Adipose tissue (tissue), 3 donors: Measurements from ENCODE around the gene ANKH. TPM values are rescaled to one million over a fixed set of nuclear protein-coding genes. Genes with fewer than 3 reads are reported as not detected.
A peak's percentile ranks its signal among the peaks of the same experiment; 100 is the strongest.
"Not testable (repeated sequence)": the region's sequence is repeated elsewhere in the genome, so short reads cannot be mapped to it uniquely, and the experiment has no call there.

ENCODE experiments used
- H3K27ac ChIP-seq: one replicate; pipeline ENCODE4 v1.5.1; 2013; ENCODE audit warnings: low read depth, low read length
- WGBS, 3 donors: extraction: QIAGEN DNeasy Blood & Tissue Kit; methylation state at CpG; one replicate each; pipeline ENCODE4 v1.1.7; 2013; 5-methylcytosine and 5-hydroxymethylcytosine counted together
- polyA plus RNA-seq, 3 donors: library from polyadenylated mRNA; stranded (reverse); fragments of 200-250 nt; gene quantifications; one replicate each; pipeline ENCODE4 v1.2.3, GENCODE V29; 2013
- donor health status: healthy with polysubstance abuse.
- donor health status: Bipolar disorder and iron deficiency.
- donor health status: healthy.

The ANKH gene
- polyA plus RNA-seq, 3 donors, result 16.9 to 21.6 (median 17.5) TPM

DNA sequence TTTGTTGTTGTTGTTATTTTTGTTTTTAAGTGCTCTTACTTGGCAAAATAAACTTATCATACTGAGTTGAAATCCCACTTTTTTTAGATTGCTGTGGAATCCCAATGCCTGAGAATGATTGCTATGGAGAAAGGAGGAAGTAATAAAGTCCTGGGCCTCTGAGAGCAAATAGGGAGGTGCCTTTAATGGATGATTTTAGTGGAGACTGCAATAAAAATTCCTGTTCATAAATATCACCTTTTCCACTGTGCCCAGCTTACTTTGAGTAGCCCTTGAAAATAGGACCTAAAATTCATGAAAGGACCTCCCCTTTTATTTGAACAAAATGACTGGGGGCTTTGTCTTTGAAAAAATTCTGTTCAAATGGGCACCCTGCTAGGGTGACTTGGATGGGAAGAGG, 21.8 kb upstream of the ANKH start:
- H3K27ac ChIP-seq, result no peak overlapping the region

DNA sequence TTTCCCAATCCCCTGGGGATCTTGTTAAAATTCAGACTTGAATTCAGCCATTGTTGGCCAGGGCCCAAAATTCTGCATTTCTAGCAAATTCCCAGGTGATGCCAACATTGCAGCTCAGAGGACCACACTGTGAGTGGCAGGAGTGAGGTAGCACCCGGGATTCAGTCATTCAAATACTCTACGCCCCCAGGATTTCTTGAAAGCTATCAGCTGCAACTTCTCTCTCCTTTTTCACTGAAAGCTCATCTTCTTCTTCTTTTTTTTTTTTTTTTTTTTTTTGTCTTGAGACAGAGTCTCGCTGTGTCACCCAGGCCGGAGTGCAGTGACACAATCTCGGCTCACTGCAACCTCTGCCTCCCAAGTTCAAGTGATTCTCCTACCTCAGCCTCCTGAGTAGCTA, 19.3 kb upstream of the ANKH start:
- 84 to 94% (median 90%) methylated on average over 5 of the region's 5 CpGs for WGBS, 3 donors
- no peak overlapping the region for H3K27ac ChIP-seq

DNA sequence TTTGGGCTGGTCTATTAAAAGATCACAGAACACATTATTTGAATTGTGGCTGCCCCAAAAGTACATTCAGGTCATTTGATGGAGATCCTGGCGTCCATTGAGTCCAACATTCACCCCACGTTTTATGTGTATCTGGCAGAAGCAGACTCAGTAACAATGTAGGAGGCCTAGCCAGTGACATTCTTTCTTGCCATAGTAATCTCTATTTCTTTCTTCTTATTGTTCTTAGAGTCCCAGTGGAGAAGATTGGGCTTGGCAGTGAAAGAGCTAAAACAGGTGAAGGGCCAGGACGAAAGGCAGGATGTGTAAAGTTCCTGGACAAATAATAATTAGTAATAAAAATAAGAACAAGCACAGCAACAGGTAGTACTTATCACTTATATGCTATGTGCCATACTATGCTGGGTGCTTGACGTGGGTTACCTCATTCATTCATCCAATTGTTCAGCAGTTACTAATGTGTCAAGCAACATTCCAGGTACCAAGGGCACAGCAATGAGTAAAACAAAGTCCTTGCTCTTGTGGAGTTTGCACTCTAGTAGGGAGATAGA, 12.6 kb upstream of the ANKH start:
- no peak overlapping the region for H3K27ac ChIP-seq
- WGBS, 3 donors, result 73 to 87% (median 80%) methylated on average over 4 of the region's 4 CpGs

DNA sequence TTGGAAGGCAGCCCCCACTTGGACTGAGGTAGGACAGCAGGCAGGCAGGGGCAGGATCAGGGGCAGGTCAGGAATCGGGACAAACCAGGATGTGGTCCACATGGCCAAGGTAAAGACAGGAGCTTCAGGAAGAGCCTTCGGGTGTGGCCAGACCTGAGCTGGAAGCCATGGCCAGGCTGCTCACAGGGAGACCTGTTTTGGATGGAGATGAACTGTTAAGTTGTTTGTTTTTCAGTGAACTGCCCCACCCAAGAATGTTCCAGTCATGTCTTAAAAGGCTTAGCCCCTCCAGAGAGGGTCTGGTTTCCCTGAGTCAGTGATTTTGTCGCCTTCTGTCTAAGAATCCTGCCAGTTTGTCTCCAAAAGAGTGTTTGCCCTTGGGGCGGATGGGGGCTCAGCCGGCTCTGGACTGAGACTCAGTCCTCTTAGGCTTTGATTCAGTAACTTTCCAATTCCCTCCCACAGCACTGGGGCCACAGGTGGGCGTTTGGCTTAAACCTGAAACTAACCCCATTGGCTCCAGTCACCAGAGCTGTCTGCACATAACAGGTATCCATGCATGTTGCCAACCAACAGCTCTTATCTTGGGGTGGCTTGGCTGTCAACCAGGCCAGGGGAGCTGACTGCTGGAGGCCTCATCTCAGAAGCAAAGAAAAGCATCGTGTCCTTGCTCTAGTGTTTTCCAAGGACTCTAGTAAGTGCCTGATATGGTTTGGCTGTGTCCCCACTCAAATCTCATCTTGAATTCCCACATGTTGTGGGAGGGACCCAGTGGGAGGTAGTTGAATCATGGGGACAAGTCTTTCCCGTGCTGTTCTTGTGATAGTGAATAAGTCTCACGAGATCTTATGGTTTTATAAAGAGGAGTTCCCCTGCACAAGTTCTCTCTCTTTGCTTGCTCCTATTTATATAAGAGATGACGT, 11.3 kb upstream of the ANKH start:
- no peak overlapping the region for H3K27ac ChIP-seq
- WGBS, 3 donors, result 77 to 84% (median 79%) methylated on average over 10 of the region's 10 CpGs

DNA sequence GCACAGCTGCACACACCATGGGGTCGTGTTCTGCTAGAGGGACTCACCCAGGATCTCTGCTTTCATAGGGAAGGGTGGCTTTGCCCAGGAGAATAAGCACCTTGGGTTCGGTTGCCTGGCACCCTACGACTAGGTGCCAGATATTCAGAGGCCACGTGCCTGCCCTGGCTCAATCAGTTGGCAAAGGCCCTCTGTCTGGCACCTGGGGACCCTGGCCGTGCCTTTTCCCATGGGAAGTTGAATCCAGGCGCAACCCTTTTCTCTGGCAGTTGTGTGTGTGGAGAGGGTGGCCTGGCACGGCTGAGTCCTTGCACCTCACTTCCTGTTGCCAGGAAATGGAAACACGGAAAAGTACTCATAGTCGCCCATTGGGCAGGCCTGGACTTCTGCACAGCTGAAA, 10.2 kb upstream of the ANKH start:
- H3K27ac ChIP-seq, result no peak overlapping the region
- 73 to 81% (median 79%) methylated on average over 9 of the region's 9 CpGs for WGBS, 3 donors

DNA sequence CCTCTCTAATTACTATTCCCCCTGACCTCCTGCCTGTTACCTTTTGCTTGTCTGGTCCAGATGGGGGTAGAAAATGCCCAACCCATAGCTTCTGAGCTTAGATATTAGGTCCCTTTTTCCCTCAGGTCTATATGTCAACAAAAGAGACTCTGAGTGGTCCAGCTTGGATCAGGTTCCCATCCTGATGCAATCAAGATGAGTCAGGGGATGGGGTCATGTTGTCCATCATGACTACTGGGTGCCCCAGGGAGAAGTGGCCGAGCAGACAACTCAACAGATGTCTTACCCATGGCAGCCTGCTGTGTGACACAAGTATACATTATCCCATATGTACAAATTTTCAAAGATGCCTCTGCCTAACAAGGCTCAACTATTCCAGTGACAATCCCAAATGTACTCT, 9.1 kb upstream of the ANKH start:
- WGBS, 3 donors, result 76 to 93% (median 81%) methylated on average over 1 of the region's 1 CpG
- no peak overlapping the region for H3K27ac ChIP-seq

DNA sequence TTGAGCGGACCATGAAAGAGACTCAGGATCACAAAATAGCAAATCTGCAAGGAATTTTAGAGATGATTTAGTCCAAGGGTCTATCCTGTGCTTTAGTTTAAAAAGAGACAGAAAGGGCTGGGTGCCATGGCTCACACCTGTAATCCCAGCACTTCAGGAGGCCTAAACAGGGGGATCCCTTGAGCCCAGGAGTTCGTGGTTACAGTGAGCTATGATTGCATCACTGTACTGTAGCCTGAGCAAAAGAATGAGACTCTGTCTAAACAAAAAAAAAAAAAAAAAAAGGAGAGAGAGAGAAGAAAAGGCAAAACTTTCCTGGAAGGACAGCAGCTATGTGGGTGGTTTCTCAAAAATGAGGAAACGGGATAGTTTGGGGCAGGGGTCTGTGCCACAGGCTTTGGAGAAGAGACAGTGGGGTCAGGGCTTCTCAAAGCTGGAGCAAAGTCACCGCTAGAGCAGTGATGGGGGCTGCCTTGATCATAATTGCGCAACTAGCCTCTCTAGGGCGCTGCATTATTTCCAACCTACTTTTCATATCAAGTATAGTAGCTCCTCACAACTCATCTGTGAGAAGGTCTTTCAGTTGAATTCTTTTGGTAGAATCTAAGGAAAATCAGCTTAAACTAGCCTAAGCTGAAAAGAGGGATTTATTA, 8.5 kb upstream of the ANKH start:
- 66 to 88% (median 69%) methylated on average over 6 of the region's 6 CpGs for WGBS, 3 donors
- H3K27ac ChIP-seq, result no peak overlapping the region

DNA sequence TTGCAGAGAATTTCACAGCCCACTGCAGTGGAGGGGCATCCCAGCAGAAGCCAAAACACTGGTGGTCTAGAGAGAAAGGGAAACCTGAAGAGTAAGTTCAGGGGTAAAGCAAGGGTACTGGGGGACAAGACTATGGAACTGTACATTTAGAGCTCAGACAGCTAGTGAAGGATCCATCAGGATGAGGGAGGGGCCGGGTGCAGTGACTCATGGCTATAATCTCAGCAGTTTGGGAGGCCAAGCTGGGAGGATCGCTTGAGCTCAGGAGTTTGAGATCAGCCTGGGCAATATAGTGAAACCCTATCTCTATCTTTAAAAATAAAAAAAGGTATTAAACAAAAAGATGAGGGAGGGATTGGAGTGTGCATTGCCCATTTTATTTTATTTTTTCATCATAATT, 7.8 kb upstream of the ANKH start:
- WGBS, 3 donors, result 72 to 89% (median 80%) methylated on average over 2 of the region's 2 CpGs

DNA sequence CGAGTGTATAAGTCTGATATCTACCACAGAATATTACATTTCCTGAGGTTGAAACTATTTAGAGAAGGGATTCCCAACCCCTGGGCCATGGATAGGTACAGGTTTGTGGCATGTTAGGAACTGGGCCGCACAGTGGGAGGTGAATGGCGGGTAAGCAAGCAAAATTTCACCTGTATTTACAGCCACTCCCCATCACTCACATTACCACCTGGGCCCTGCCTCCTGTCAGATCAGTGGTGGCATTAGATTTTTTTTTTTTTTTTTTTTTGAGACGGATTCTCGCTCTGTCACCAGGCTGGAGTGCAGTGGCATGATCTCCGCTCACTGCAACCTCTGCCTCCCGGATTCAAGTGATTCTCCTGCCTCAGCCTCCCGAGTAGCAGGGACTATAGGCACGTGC, 6.6 kb upstream of the ANKH start:
- WGBS, 3 donors, result 95% methylated on average over 9 of the region's 9 CpGs

More for the DNA sequence above, 7.8 kb upstream of the ANKH start:
- no peak overlapping the region for H3K27ac ChIP-seq

DNA sequence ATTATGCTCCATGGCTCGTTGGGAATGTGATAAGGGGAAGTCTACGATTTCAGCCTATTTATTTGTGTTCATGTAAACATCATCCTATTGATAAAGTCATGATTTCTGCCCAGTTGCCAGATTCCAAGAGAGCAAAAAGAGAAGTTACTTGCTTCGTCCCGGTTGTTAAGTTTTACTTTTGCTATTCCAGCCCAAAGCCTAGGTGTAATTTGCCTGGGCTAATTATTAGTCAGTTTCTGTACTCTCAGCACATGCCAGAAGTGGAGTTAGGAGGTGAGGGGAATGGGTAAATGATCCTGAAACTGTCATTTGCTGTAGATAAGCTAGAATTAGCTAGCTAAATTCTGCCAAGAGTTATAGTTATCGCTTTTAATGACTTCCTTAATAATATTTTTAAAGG, 4.5 kb upstream of the ANKH start:
- no peak overlapping the region for H3K27ac ChIP-seq
- WGBS, 3 donors, result 28 to 72% (median 64%) methylated on average over 5 of the region's 5 CpGs

More for the DNA sequence above, 6.6 kb upstream of the ANKH start:
- not testable (repeated sequence) for H3K27ac ChIP-seq

DNA sequence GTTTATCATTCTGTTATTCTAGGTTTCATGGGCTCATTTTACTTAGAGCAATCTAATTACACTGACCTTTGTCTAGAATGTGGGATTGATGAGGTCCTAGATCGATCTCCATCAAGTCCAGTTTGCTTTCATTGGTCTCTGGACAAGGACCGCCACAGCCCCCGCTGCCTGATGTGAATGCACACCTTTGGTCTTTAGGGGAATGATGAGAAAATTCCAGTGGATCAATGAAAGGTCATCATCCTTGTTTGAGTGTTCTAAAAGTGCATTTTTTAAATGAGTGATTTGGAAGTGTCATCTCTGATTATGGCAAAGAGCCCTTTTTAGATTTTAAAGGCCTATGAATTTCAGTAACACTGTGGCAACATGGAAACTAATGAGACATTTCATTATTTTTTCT, 2.2 kb upstream of the ANKH start:
- 86 to 95% (median 95%) methylated on average over 3 of the region's 3 CpGs for WGBS, 3 donors

DNA sequence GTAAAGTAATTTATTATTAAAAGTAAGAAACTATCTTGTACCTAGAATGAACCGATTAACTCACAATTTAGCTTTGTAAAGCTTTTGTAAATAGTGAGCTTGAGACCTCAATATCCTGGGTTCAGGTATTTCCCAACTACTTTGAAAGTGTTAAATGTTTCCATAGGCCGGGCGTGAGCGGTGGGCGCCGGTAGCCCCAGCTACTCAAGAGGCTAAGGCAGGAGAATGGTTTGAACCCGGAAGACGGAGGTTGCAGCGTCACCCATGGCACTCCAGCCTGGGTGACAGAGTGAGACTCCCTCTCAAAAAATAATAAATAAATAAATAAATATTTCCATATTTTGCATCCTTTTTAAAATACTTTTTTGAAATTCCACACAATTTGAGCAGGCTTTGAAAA, 1.5 kb upstream of the ANKH start:
- WGBS, 3 donors, result 71 to 73% (median 72%) methylated on average over 9 of the region's 9 CpGs
- H3K27ac ChIP-seq, result no peak overlapping the region

More for the DNA sequence above, 2.2 kb upstream of the ANKH start:
- H3K27ac ChIP-seq, result no peak overlapping the region

DNA sequence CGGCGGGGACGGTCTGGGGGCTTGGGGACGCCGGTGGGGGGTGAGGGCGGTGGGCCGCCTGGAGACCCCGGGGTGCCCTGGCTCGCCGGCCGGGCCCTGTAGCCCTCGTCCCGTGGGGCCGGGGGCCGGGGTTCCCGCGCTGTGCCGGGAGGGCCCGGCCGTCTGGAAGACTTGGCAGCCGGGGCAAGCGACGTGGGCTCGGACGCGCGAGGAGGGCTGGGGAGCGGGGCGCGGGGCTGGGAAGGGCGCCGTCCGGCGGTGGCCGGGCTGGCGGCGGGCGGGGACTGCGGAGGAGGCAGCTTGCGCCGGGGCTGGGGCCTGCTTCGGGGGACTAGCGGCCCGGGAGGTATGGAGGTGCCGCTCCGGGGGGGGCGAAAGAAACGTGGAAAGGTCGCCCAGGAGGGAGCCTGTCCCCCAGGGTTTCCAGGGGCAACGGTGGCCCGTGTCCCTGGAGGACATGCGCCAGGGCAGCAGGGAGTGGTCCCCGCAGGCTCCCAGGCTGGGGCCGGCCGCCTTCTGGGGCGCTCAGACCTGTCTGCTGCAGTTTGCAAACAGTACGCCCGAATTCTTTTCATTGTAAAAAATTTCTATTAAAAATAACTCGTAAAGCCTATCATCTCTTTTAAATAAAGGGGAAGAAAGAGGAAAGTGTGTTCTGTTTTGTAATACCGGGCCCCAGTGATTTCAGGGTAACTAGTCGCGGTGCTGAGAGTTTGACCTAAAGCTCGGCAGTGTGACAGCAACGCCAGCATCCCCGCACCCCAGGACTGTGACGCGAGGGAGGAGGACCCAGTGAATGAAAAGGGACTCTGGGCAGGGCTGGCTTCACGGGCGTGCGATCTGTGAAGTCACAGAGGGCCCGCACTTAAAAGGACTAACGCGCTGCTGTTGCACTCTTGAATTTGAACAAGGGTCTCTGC, 752 bp upstream of the ANKH start:
- 2 to 4% (median 3%) methylated on average over 51 to 73 of the region's 73 CpGs for WGBS, 3 donors
- H3K27ac ChIP-seq, result peak overlapping the region; percentile 54

DNA sequence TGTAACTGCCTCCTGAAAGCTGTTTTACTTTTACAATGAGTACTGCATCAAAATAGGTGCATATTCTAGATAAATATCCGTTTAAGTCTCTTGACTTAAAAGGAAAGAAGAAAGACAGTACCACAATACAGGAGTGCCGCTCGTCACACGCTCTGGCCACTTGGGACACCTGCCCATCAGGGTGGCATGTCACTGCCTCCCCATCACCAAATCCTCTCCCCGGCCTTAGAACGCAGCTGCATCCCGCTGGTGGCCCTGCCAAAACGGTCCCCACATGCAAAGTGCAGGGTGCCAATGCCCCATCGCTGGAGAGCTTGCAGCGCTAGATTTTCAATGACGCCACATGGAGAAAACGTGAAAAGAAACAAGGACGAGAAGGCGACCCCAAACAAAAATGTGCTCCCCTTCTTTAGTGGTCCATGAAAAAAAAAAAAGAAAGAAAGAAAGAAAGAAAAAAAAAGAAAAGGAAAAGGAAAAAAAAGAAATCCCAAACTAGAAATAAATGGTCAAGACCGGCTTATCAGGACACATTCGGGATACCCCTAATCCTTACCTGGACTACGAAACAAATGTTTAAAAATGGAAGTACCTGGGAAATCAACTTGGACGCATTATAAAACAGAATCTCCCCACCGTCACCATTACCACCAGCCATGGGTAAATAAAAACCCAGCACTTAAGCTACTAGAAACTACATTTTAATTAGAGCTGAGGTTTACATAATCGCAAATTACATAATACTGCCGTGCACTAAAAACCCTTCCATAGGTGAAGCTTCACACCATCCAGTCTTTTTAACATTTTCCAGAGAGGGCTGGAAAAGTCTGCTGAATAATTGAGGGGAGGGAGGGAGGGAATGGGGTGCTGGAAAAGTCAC, 1.0 kb downstream of the ANKH start:
- 12 to 15% (median 13%) methylated on average over 21 of the region's 21 CpGs for WGBS, 3 donors
- H3K27ac ChIP-seq, result no peak overlapping the region

DNA sequence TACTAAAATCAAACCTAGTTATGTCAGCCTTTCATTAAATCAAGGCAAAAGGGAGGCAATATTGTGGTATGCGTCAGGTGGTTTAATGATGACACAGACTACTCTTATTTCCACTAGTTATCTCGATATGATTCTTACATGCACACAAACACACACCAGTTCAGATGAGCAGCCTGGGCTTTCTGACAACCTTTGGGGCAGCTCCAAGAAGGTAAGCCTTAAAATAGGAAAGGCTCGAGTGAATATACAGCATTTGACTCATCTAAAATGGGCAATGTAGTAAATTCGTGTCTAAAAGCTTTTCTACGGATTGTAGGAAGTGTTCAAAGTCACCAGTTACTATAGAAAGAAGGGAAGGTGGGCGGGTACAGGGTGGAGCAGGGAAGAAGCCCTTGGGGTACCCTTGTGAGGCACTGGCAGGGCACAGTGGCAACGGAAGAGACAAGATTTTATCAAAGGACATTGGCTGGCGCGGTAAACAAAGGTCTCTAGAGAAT, 1.9 kb downstream of the ANKH start:
- no peak overlapping the region for H3K27ac ChIP-seq

DNA sequence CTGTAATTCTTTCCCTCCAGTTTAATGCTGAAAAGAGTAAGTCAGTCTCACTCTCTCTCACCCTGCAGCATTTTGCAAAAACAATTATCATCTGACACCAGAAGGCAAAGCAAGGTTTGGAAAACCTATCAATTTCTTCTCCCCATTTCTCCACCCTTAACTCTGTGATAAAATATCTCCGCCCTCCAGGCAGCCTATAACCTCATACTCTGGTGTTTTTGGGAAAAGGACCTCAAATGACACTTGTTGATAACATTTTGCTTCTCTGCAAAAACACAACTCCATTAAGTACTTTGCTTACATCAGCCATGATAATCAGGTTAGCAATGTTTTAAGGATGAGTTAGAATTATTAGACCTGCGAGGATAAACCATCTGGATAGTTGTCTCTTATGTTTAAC, 2.3 kb downstream of the ANKH start:
- no peak overlapping the region for H3K27ac ChIP-seq
- WGBS, 3 donors, result 85 to 88% (median 87%) methylated on average over 2 of the region's 2 CpGs

More for the DNA sequence above, 1.9 kb downstream of the ANKH start:
- WGBS, 3 donors, result 41 to 46% (median 43%) methylated on average over 9 of the region's 9 CpGs

DNA sequence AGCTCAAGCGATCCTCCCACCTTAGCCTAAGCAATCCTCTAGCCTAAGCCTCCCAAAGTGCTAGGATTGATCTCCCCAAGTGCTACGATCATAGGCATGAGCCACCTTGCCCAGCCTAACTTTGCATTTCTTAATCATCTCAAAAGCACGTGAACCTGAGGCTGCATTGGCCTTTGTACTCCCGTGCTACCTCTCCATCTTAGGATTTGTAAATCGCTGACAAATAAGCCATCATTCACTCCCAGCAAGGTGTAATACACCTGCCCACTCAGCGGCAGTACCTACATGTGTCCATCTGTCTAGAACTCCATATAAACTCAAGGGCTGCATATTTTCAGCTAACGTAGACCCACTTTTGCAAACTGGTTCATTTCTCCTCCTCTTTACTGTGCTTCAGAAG, 2.8 kb downstream of the ANKH start:
- no peak overlapping the region for H3K27ac ChIP-seq
- 55 to 93% (median 87%) methylated on average over 7 of the region's 7 CpGs for WGBS, 3 donors
